Activated naive CD4-positive, alpha-beta T cell treated with Interleukin-2 at 50 U/mL for 16 hours (primary cell): Measurements from ENCODE around the gene ATP1A4.

Experiments
- DNase-seq: peaks from one replicate; pipeline ENCODE4 v3.0.0-alpha.2; 2020

ATP1A4 gene

DNA sequence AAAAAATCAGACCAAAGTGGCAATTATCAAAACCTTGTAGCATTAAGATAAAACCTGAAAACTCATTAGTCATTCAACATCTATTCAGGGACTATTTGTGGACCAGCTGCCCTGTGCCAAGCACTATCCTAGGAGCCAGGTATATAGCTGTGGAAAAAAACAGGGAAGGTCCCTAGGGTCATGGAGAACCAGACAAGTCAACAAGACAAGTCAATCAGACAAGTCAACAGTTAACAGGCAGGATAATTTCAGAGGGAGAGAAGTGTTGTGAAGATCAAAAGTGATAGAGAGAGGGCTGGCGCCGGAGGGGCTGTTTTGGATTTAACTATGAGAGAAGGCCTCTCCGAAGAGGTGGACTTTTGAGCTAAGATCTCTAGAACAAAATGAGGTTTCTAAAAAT lies 3.3 kb upstream of the ATP1A4 start:
- DNase-seq, result no peak

DNA sequence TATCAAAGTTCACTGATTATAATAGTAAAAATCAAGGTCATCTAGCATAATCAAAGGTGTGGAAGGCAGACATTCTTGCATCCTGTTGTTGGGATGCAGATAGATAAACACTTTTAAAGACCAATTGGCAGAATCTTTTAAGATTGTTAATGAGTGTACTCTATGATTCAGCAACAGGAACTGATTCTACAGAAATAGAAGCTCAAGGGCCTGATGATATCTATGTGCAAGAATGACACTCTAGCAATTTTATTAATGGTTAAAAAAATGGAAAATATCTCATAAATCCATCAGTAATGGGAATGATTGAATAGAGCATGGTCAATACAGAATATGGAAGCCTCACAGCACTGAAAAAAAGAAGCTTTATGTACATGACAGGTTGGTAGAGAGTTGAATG lies 2.2 kb upstream of the ATP1A4 start:
- DNase-seq, result no peak

DNA sequence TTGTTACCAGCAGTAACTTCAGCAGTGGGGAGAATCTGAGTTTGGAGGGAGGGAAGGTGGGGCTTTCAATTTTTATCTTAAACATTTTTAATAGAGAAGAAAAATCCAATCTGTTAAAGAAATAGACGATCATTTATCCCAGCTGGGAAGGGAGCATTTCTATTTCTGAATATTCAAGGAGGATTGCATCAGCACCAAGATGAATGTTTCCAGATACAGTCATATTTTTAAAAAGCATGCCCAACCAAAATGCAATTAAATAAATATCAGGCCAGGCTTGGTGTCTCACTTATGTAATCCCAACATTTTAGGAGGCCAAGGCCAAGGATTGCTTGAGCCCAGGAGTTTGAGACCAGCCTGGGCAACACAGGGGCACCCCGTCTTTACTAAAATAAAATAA lies 1.7 kb upstream of the ATP1A4 start:
- DNase-seq, result no peak

DNA sequence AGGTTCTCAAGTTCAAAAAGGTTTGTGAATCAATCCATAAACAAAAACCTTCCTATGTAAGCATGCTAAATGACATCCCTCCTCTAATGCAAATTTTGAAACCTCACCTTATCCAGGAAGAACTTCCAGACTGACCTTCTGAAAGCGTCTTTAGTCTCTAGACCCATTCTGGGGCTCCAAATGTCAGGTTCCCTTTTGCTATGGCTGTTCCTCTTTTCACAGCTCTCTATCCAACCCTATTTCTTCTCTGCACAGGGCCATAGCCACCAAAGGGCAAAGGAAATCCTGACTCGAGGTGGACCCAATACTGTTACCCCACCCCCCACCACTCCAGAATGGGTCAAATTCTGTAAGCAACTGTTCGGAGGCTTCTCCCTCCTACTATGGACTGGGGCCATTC lies 3.4 kb downstream of the ATP1A4 start:
- DNase-seq, result no peak

DNA sequence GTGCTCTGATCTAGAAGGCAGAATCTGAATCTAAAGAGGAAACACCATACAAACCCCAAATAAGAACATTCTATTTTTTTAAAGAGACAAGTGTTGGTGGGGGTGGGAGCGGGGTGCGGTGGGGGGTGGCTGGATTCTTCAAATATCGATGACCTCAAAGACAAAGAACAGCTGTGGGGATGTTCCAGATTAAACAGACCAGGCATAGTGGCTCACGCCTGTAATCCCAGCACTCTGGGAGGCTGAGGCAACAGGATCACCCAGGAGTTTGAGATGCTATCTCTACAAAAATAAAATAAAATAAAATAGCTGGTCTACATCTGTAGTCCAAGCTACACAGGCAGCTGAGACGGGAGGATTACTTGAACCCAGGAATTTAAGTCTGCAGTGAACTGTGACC lies 5.0 kb downstream of the ATP1A4 start:
- DNase-seq, result no peak

DNA sequence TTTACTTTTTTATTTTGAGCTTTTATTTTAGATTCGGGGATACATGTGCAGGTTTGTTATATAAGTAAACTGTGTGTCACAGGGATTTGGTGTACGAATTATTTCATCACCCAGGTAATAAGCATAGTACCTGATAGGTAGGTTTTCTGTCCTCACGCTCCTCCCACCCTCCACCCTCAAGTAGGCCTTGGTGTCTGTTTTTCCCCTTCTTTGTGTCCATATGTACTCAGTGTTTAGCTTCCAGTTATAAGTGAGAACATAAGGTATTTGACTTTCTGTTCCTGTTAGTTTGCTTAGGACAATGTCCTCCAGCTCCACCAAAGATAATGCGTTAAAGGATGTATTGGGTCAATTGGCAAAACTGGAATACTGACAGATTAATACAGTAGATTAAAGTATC lies 5.8 kb downstream of the ATP1A4 start:
- DNase-seq, result no peak

DNA sequence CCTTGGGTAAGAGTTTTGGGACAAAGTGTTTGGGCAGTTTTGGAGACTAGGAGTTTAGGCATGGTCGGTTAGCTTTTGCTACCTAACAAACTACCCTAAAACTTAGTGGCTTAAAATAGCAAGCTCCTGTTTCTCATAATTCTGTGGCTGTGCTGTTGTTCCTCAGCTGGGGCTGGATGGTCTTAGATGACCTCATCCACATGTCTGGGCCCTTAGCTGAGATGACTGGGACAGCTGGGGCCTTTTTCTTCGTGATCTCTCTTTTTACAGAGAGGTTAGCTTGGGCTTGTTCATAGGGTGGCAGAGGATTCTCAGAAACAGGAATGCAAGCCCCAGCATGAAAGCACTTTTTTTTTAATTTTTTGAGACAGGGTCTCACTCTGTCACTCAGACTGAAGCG lies 6.6 kb downstream of the ATP1A4 start:
- no peak for DNase-seq

DNA sequence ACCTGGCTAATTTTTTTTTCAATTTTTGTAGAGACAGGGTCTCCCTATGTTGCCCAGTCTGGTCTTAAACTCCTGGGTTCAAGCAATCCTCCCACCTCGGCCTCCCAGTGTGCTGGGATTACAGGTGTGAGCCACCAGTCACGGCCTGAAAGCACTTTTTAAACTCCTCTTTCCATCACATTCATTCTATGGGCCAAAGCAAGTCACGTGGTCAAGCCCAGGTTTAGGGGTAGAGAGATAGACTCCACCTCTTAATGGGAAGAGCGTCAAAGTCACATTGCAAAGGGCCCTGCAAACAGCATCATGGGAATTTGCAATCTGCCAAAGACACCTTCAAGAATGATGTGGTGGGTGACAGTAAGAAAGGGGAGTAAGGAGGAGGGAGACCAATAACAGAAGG lies 7.1 kb downstream of the ATP1A4 start:
- no peak for DNase-seq

DNA sequence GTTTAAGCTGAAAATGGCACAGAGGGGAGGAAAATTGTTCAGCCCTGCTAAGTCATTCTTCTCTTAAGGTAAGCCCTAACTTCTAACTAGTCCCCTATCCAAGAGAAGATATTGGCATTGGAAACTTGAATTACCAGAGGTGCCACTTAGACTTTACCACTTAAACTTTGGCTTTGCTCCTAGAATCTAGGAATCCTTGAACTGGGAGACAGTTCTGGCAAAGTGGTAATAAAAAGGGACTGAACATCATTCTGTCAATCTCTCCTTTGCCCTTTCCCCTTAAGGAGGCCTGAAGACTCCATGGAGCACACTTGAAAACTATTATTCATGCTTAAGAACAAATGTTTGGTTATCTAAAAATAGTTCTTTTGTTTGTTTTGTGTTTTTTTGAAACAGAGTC lies 8.4 kb downstream of the ATP1A4 start:
- DNase-seq, result no peak

DNA sequence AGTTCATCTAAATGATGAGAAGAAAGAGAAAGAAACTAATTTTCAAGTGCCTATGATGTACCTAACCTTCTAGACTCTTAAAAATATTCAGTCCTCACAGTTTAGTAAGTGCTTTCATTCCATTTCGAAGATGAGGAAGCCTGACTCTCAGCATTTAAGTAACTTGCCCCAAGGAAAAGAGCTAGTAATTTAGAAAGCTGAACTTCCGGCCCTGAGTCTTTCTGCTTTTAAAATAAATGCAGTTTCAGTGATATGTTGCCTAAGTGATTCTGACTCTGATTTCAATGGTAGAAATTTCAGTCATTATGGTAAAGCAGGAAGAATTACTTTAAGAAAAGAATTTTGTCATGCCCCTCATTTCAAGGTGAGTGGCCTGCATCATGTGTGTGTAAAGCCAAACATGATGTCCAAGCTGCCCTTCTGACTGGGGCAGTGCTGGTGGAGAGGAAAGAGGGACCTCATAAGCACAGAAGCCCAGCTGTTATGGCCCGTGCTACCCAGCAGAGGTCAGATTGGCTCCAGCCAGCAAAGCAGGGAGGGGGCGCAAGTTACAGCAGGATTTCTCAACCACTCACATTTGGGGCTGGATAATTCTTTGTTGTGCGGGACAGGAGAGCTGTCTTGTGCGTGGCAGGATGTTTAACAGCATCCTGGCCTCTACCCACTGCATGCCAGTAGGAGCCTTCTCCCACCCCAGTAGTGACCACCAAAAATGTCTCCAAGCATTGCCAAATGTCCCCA lies 10.7 kb downstream of the ATP1A4 start:
- DNase-seq, result no peak

DNA sequence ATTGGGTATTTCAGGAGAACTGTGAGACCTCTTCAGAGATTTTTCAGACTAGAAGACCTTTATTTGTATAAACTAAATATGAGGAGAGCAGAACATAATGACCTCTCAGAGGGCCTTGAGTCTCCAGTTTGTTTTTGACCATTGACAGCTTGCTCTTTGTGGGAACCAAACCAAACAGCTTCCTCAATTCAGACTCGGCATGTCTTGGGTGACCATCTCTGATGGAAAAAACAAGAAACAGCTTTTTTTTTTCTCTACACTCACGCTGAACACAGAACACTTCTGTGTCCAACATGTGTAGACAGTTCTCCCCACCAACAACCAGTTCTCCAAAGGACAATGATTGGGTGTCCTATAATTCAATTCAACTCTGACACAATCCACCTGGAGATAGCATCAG lies 11.5 kb downstream of the ATP1A4 start:
- no peak for DNase-seq

DNA sequence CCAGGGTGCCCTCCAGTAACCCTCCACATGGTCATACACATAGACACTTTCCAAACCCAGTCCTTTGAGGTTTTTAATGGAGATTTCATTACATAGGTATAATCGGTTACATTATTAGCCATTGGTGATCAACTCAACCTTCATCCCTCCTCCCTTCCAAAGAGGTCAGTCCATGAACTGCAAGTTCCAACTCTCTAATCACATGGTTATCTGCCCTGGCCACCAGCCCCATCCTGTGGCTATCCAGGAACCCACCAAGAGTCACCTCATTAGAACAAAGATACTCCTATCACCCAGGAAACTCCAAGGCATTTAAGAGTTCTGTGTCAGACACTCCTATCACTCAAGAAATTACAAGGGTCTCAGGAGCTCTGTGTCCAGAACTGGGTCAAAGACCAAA lies 12.2 kb downstream of the ATP1A4 start:
- DNase-seq, result no peak

DNA sequence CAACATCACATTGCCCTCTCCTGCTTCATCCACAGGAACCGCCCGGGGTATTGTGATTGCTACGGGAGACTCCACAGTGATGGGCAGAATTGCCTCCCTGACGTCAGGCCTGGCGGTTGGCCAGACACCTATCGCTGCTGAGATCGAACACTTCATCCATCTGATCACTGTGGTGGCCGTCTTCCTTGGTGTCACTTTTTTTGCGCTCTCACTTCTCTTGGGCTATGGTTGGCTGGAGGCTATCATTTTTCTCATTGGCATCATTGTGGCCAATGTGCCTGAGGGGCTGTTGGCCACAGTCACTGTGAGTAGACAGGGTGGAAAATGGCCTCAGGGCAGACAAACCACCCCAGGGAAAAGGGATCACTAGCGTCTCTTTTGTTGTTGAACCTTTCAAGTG lies 12.7 kb downstream of the ATP1A4 start:
- DNase-seq, result no peak

DNA sequence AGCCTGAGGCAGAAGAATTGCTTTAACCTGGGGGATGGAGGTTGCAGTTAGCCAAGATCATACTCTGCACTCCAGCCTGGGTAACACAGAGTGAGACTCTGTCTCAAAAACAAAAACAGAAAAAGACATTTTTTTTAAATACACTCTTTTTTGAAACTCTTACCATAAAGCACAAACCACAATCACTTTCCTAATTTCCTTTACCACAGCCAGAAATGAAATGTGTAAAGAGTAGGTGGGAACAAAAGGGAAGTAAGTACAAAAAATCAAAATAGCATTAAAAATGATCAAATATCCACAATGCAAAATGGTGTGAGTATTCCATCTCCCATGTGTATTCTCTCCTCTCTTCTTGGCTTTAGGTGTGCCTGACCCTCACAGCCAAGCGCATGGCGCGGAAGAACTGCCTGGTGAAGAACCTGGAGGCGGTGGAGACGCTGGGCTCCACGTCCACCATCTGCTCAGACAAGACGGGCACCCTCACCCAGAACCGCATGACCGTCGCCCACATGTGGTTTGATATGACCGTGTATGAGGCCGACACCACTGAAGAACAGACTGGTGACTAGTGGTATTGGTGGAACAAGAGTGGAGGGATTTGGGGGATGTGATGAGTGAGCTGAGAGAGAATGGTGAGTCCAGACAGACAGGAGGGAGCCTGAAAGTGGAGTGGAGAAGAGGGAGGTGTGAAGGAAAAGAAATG lies 14.9 kb downstream of the ATP1A4 start:
- DNase-seq, result no peak

DNA sequence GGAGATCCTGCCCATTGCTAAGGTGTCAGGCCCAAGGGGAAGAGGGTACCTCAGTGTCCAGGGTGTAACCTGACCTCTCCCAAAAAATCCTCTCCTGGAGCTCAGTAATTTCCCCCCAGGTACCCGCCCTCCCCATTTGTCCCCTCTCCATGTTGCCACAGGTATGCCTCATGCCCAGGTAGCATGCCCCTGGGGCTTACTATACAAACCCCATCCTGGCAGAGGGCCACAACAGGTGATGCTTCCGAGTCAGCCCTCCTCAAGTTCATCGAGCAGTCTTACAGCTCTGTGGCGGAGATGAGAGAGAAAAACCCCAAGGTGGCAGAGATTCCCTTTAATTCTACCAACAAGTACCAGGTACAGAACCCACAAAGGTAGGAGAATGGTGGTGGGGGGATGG lies 15.7 kb downstream of the ATP1A4 start:
- no peak for DNase-seq

DNA sequence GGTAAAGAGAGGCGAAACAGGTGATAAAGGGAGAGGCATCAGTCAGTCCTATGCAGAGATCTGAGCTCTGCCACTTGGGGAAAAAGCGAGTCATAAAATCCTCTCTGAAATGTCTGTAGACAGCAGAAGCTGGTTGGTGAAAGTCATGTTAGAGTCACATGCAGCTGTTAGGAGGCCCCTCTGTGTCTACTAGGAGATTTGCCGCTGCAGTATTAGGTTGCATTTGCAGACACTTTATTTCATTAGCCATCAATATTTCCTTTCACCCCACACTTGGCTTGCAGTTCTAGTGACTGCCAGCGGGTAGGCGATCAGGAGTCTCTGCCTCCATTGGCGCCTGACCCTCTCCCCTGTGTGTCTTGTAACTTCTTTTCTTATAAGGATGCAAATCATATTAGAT lies 16.2 kb downstream of the ATP1A4 start:
- DNase-seq, result no peak

DNA sequence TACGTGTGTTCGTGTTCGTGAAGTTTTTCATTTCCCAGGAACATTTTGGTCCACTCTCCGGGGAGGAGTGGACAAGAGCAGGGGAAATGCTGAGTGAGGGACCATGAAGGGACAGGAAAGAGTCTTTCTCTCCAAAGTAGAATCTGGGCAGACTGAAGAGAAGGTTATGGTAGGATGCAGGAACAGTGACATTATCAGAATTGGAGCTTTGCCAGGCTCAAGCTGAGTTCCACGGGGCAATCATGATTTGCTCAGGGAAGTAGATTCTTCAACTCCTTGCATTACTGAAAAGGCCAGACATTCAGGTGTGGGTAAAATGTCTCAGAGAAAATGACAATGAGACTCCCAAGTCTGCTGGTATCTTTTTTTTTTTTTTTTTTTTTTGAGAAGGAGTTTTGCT lies 16.6 kb downstream of the ATP1A4 start:
- DNase-seq, result no peak

DNA sequence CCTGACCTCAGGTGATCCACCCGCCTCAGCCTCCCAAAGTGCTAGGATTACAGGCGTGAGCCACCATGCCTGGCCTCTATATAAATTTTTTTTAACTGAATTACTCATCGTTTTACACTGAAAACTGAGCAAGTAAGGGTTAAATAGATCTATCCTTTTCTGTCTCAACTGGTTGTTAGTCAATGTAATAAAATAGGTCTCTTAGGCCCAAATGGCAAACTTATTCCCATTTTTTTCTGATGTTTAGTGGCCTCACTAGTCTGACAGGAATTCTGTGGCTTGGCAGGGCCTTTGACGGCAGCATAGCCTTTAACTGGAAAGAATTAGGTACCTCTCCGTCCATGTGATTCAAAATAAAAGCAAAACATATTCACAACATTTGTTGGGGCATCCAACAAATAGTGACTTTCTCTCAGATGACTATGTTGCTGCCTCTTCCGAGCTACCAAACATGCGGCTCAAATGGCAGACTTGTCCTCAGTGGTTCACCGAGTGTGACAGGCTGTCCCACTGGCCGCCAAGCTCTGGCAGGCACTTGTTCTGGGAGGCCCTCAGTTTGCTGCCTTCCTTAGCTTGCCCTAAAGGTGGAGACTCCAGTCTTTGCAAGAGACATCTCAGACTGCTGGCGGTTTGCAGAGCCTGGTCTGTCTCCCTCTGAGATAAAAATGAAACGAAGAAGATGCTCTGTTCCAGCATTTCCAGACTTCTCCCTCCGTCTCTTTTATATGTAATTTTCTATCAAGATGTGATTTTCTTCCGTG lies 17.4 kb downstream of the ATP1A4 start:
- no peak for DNase-seq

DNA sequence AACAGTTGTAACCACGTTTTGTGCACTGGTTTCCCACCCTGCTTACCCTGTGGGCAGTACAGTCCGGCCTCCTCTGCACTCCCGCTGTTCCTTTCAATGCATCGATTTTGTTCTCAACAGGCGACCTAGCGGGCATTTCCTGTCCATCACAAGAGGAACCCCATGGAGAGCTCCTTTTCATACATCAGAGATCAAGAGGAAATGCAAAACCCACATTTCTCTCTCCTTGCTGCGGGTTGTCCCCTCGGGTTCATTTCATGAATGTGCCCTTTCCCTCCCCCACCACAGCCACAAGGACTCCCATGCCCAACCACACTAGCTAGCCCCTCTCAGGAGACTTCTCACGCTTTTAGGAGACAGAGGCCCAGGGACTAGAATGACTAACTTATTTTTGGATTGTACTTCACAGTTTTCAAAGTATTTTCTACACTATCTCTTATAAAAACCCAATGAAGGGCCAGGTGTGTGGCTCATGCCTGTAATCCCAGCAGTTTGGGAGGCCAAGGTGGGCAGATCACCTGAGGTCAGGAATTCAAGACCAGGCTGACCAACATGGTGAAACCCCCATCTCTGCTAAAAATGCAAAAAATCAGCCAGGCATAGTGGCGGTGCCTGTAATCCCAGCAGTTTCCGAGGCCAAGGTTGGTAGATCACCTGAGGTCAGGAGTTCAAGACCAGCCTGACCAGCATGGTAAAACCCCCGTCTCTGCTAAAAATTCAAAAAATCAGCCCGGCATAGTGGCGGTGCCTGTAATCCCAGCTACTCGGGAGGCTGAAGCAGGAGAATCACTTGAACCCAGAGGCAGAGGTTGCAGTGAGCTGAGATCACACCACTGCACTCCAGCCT lies 18.4 kb downstream of the ATP1A4 start:
- no peak for DNase-seq

DNA sequence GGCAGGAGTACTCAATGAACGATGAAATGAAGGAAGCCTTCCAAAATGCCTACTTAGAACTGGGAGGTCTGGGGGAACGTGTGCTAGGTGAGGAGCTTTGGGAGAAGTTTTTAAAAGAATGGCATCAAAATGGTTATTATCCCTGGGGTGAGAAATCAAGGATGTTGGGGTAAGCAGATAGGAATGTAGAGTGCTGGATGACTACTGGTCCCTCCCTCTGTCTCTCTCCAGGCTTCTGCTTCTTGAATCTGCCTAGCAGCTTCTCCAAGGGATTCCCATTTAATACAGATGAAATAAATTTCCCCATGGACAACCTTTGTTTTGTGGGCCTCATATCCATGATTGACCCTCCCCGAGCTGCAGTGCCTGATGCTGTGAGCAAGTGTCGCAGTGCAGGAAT lies 20.0 kb downstream of the ATP1A4 start:
- DNase-seq, result no peak

DNA sequence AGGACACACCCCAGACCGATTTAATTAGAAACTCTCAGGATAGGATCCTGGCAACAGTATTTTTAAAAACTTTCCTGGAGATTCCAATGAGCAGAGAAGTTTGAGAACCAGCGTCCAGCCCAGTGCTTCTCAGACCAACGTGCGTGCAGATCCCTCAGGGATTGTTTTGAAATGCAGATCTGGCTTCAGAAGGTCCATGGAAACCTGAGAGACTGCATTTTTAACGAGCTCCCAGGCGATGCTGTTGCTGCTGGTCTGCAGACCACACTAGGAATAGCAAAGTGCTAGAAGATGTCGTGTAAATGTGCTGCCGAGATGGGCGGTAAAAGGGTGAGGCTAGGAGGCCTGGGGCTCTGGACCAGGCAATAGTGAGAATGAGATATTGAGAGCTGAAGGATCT lies 20.6 kb downstream of the ATP1A4 start:
- DNase-seq, result no peak

DNA sequence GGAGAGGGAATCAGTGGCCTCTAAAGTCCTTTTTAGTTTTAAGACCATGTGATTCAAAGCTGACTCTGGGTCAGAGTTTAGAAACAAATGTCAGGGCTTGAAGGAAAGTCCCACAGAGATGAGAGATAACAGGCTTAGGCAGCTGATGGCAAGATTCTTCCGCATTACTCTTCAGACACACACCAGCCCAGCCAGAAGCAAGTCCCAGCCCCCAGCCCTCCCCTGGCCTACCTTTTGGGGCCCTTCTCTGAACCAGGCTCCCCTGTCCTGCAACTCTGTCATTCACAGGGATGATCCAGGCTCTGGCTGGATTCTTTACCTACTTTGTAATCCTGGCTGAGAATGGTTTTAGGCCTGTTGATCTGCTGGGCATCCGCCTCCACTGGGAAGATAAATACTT lies 25.8 kb downstream of the ATP1A4 start:
- DNase-seq, result no peak

DNA sequence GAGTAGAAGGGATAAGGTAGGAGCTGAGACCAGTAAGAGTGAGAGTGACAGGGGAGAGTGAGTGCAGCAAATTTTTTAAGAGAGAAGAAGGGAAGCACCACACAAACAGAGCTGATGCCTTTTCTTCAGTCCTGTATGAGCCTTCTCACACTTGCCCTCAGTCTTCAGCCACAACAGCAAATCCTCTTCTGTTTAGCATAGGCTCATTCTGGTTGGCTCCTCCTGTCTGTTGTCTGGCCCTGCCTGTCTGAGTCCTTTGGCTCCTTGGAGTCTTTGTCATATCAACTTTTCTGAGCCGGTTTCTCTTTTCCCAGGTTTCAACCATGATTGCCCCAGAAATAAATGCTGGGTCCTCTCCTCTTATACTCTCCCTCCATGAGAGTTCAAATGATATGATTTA lies 26.3 kb downstream of the ATP1A4 start:
- no peak for DNase-seq
